ENCODE measurements around the gene RAB1B. TPM values are rescaled to one million over a fixed set of nuclear protein-coding genes. Genes with fewer than 3 reads are reported as not detected.
"Not testable (repeated sequence)": the region's sequence is repeated elsewhere in the genome, so short reads cannot be mapped to it uniquely, and the experiment has no call there.

Gene RAB1B
- total RNA-seq, 6 donors from 2014 or later: 34.6 to 173 (median 122) TPM

- Histone ChIP-seq H3K36me3 (no peaks in the 10 kb centered on the region), H3K4me1 (no peaks in the 10 kb centered on the region), H3K9me3 (no peaks in the 10 kb centered on the region), H3K27me3 (no peaks in the 10 kb centered on the region), H3K4me3 (no peak overlapping the region), H3K27ac (no peak overlapping the region)
- DNase-seq (no peak), ATAC-seq (ENCODE audit: low FRiP score in 2 of 2) (no peak)
- WGBS, 2 donors: 85 to 88% methylated on average over 12 of the region's 12 CpGs
- TF ChIP-seq POLR2A (IDR thresholded peaks at IDR 0.05) (no peak), EP300 (IDR thresholded peaks at IDR 0.05) (no peak), POLR2AphosphoS5 (IDR thresholded peaks at IDR 0.05) (no peak)
- TF ChIP-seq, protein P1, sequence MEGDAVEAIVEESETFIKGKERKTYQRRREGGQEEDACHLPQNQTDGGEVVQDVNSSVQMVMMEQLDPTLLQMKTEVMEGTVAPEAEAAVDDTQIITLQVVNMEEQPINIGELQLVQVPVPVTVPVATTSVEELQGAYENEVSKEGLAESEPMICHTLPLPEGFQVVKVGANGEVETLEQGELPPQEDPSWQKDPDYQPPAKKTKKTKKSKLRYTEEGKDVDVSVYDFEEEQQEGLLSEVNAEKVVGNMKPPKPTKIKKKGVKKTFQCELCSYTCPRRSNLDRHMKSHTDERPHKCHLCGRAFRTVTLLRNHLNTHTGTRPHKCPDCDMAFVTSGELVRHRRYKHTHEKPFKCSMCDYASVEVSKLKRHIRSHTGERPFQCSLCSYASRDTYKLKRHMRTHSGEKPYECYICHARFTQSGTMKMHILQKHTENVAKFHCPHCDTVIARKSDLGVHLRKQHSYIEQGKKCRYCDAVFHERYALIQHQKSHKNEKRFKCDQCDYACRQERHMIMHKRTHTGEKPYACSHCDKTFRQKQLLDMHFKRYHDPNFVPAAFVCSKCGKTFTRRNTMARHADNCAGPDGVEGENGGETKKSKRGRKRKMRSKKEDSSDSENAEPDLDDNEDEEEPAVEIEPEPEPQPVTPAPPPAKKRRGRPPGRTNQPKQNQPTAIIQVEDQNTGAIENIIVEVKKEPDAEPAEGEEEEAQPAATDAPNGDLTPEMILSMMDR (IDR thresholded peaks at IDR 0.05): no peak
These were observed 34.2 kb downstream of the RAB1B start for GRCh38 chr11:66302656-66303055.

GRCh38 chr11:66309475-66309874 is 41.0 kb downstream of the RAB1B start:
- 49 to 57% methylated on average over 3 of the region's 3 CpGs for WGBS, 2 donors
- no peaks in the 10 kb centered on the region for H3K9me3 ChIP-seq
- peaks cover 9 to 14% (median 12%) of the 10 kb centered on the region in 4 donors for H3K4me1 ChIP-seq
- H3K36me3 ChIP-seq: no peaks in the 10 kb centered on the region
- DNase-seq (no peak), ATAC-seq (ENCODE audit: low FRiP score in 2 of 2) (no peak)
- no peak overlapping the region for H3K4me3 ChIP-seq
- no peak for TF ChIP-seq POLR2A (IDR thresholded peaks at IDR 0.05)
- TF ChIP-seq, protein P1 (IDR thresholded peaks at IDR 0.05): no peak
- TF ChIP-seq POLR2AphosphoS5 (IDR thresholded peaks at IDR 0.05): no peak
- TF ChIP-seq EP300 (IDR thresholded peaks at IDR 0.05): no peak
- H3K27me3 ChIP-seq: no peaks in the 10 kb centered on the region
- no peak overlapping the region for H3K27ac ChIP-seq

DNA sequence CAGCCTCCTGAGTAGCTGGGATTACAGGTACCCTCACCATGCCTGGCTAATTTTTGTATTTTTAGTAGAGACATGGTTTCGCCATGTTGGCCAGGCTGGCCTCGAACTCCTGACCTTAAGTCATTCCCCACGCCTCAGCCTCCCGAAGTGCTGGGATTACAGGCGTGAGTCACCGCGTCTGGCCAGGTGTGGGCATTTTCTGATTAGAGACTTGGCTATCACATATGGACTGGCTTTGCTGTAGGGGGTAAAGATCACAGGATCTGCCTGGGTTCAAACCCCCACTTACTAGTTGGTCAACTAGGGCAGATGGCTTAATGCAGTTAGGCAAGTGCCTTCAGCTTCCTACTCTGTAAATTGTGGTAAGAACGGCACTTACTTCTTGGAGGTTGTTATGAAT is 41.9 kb downstream of the RAB1B start:
- H3K4me1 ChIP-seq: peaks cover 9 to 14% (median 12%) of the 10 kb centered on the region in 4 donors
- no peaks in the 10 kb centered on the region for H3K9me3 ChIP-seq
- H3K4me3 ChIP-seq: no peak overlapping the region
- no peak overlapping the region for H3K27ac ChIP-seq
- no peak for ATAC-seq (ENCODE audit: low FRiP score in 2 of 2)
- H3K27me3 ChIP-seq: no peaks in the 10 kb centered on the region
- DNase-seq: no peak
- 83 to 89% methylated on average over 8 of the region's 8 CpGs for WGBS, 2 donors
- TF ChIP-seq POLR2A (IDR thresholded peaks at IDR 0.05): no peak
- TF ChIP-seq, protein P1 (IDR thresholded peaks at IDR 0.05): no peak
- TF ChIP-seq EP300 (IDR thresholded peaks at IDR 0.05): no peak
- TF ChIP-seq POLR2AphosphoS5 (IDR thresholded peaks at IDR 0.05): no peak
- H3K36me3 ChIP-seq: no peaks in the 10 kb centered on the region

DNA sequence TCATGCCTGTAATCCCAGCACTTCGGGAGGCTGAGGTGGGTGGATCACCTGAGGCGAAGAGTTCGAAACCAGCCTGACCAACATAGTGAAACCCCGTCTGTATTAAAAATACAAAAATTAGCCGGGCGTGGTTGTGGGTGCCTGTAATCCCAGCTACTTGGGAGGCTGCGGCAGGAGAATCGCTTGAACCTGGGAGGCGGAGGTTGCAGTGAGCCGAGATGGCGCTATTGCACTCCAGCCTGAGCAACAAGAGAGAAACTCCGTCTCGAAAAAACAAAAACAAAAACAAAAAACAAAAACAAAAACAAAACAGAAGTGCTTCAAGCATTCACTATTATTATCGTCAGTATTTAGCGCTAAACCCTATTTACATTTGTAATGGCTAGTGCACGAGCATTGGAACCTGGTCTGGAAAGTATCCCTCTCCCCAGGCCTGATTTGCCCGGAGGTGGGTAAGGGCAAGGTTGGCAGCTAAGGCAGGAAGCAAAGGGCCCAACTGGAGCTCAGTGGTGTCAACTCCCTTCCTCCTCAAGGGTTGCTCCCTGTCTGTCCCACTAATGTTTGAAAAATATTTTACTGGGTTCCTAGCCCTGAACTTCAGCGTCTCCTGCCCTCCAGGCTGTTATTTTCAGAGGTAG is 42.5 kb downstream of the RAB1B start:
- H3K27me3 ChIP-seq; H3K9me3 ChIP-seq; H3K27ac ChIP-seq; H3K36me3 ChIP-seq; H3K4me3 ChIP-seq; ATAC-seq (ENCODE audit: low FRiP score in 2 of 2); DNase-seq: not testable (repeated sequence)
- 81 to 83% methylated on average over 18 of the region's 18 CpGs for WGBS, 2 donors
- H3K4me1 ChIP-seq: peaks cover 9 to 14% (median 12%) of the 10 kb centered on the region in 4 donors

GRCh38 chr11:66311470-66311964 is 43.1 kb downstream of the RAB1B start:
- DNase-seq (no peak), ATAC-seq (ENCODE audit: low FRiP score in 2 of 2) (no peak)
- peak overlapping the region; percentile 54 to 72 (median 66) for H3K4me3 ChIP-seq
- no peaks in the 10 kb centered on the region for H3K27me3 ChIP-seq
- H3K9me3 ChIP-seq: no peaks in the 10 kb centered on the region
- no peak for TF ChIP-seq POLR2A (IDR thresholded peaks at IDR 0.05)
- TF ChIP-seq, protein P1 (IDR thresholded peaks at IDR 0.05): peak in 2 of 6 experiments; percentile 82 to 90
- H3K36me3 ChIP-seq: no peaks in the 10 kb centered on the region
- peak overlapping the region; percentile 82 to 90 (median 86) for H3K27ac ChIP-seq
- H3K4me1 ChIP-seq: peaks cover 12 to 20% (median 14%) of the 10 kb centered on the region in 4 donors
- 25 to 29% methylated on average over 20 to 26 of the region's 26 CpGs for WGBS, 2 donors
